ENCODE measurements around the gene KRTAP5-9. TPM values are rescaled to one million over a fixed set of nuclear protein-coding genes. Genes with fewer than 3 reads are reported as not detected.

Gene KRTAP5-9
- total RNA-seq, 1 experiment from 2014 or later = not detected

DNA sequence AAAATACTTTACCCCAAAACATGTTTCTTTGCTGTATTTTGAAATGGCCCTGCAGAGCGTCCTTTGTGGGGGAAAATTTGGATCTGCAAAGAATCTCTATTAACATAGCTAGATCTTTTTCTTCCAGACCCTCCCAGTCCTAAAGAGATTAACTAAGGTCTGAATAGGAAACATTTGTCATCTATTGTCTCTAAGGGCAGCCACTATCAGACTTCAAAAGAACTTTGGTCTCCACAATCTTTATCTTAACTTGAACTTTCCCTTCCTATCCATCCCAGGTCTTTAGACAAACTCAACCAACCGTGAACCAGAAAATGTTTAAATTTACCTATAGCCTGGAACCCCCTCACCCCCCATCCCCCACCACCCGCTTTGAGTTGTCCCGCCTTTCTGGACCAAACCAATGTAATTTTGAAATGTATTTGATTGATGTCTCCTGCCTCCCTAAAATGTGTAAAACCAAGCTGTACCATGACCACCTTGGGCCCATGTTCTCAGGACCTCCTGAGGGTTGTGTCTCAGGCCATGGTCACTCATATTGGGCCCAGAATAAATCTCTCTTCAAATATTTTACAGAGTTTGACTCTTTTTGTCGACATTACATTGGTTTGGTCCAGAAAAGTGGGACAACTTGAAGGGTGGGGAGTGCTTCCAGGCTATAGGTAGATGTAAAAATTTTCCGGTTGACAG lies 3.5 kb upstream of the KRTAP5-9 start:
- Histone ChIP-seq H3K9me3 (ENCODE audit: low read length) (no peaks in the 10 kb centered on the region), H3K4me1 (ENCODE audit: low read length) (no peaks in the 10 kb centered on the region), H3K9me2 (replicated peaks; ENCODE audit: insufficient read depth, low read length) (no peaks in the 10 kb centered on the region), H4K20me1 (ENCODE audit: insufficient read depth, low read depth, low read length) (no peaks in the 10 kb centered on the region), H3K4me3 (ENCODE audit: low read length) (no peak overlapping the region), H3K79me2 (ENCODE audit: low read length) (no peaks in the 10 kb centered on the region), H3K27ac (ENCODE audit: low read length) (no peak overlapping the region), H3K36me3 (ENCODE audit: insufficient read depth, low read length) (no peaks in the 10 kb centered on the region), H3K4me2 (ENCODE audit: low read depth, low read length, poor library complexity, severe bottlenecking) (no peak overlapping the region), H2AFZ (ENCODE audit: low read length) (no peak overlapping the region), H3K9ac (ENCODE audit: low read length) (no peak overlapping the region), H3K27me3 (ENCODE audit: low read length) (no peaks in the 10 kb centered on the region)
- no peak for DNase-seq

DNA sequence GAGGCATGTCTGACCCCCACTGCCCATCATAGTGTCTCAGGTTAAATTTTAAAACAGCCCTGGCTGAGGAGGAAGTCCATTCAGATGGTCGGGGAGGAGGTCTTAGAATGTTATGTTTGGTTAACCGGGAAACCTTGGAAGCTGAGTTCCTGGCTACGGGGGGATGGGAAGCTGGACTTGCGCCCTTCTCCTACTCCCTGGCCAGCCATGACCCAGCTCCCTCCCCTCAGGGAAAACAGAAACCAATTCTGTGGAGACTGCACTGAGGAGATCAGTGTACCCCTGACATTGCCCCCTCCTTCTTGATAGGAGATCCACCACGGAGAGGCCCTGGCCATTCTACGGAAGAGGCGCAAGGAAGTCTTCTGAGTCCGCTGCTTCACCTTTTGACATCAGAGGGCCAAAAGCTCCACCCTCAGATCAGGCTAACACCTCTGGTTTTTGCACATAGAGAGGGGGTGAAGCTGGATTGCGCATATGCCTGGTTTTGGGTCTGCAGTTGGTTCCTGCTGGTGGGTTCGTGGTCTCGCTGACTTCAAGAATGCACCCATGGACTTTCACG lies 2.7 kb upstream of the KRTAP5-9 start:
- H3K27me3 ChIP-seq (ENCODE audit: low read length) = no peaks in the 10 kb centered on the region
- no peak overlapping the region for H2AFZ ChIP-seq (ENCODE audit: low read length)
- no peaks in the 10 kb centered on the region for H4K20me1 ChIP-seq (ENCODE audit: insufficient read depth, low read depth, low read length)
- no peaks in the 10 kb centered on the region for H3K9me3 ChIP-seq (ENCODE audit: low read length)
- DNase-seq = no peak
- H3K9me2 ChIP-seq (replicated peaks; ENCODE audit: insufficient read depth, low read length) = no peaks in the 10 kb centered on the region
- no peak overlapping the region for H3K27ac ChIP-seq (ENCODE audit: low read length)
- no peaks in the 10 kb centered on the region for H3K36me3 ChIP-seq (ENCODE audit: insufficient read depth, low read length)
- no peak overlapping the region for H3K4me2 ChIP-seq (ENCODE audit: low read depth, low read length, poor library complexity, severe bottlenecking)
- H3K9ac ChIP-seq (ENCODE audit: low read length) = no peak overlapping the region
- H3K4me3 ChIP-seq (ENCODE audit: low read length) = no peak overlapping the region
- H3K79me2 ChIP-seq (ENCODE audit: low read length) = no peaks in the 10 kb centered on the region
- no peaks in the 10 kb centered on the region for H3K4me1 ChIP-seq (ENCODE audit: low read length)

DNA sequence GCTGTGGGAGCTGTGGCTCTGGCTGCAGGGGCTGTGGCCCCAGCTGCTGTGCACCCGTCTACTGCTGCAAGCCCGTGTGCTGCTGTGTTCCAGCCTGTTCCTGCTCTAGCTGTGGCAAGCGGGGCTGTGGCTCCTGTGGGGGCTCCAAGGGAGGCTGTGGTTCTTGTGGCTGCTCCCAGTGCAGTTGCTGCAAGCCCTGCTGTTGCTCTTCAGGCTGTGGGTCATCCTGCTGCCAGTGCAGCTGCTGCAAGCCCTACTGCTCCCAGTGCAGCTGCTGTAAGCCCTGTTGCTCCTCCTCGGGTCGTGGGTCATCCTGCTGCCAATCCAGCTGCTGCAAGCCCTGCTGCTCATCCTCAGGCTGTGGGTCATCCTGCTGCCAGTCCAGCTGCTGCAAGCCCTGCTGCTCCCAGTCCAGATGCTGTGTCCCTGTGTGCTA lies 514 bp downstream of the KRTAP5-9 start:
- no peak overlapping the region for H3K27ac ChIP-seq (ENCODE audit: low read length)
- H3K36me3 ChIP-seq (ENCODE audit: insufficient read depth, low read length) = no peaks in the 10 kb centered on the region
- H3K9ac ChIP-seq (ENCODE audit: low read length) = no peak overlapping the region

DNA sequence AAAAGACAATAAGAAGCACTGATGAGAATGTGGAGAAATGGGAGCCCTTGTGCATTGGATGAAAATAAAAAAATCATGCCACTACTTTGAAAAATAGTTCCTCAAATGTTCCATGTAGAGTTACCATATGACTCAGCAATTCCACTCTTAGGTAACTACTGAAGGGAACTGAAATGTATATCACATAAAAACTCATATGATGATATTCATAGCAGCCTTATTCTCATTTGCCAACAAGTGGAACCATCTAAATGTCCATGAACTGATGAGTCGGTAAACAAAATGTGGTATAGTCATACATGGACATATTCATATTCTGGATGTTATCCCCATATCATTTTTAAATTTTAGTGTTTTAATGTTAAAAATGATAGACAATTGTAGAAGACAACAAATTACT lies 3.5 kb downstream of the KRTAP5-9 start:
- no peak overlapping the region for H3K4me3 ChIP-seq (ENCODE audit: low read length)
- no peak overlapping the region for H2AFZ ChIP-seq (ENCODE audit: low read length)
- H3K36me3 ChIP-seq (ENCODE audit: insufficient read depth, low read length) = no peaks in the 10 kb centered on the region

More for the DNA sequence above, 514 bp downstream of the KRTAP5-9 start:
- Histone ChIP-seq H3K27me3 (ENCODE audit: low read length) (no peaks in the 10 kb centered on the region), H3K4me2 (ENCODE audit: low read depth, low read length, poor library complexity, severe bottlenecking) (no peak overlapping the region), H3K9me2 (replicated peaks; ENCODE audit: insufficient read depth, low read length) (no peaks in the 10 kb centered on the region), H4K20me1 (ENCODE audit: insufficient read depth, low read depth, low read length) (no peaks in the 10 kb centered on the region), H3K4me1 (ENCODE audit: low read length) (no peaks in the 10 kb centered on the region), H3K9me3 (ENCODE audit: low read length) (no peaks in the 10 kb centered on the region), H3K79me2 (ENCODE audit: low read length) (no peaks in the 10 kb centered on the region), H3K4me3 (ENCODE audit: low read length) (no peak overlapping the region), H2AFZ (ENCODE audit: low read length) (no peak overlapping the region)
- DNase-seq = peak; percentile 24

DNA sequence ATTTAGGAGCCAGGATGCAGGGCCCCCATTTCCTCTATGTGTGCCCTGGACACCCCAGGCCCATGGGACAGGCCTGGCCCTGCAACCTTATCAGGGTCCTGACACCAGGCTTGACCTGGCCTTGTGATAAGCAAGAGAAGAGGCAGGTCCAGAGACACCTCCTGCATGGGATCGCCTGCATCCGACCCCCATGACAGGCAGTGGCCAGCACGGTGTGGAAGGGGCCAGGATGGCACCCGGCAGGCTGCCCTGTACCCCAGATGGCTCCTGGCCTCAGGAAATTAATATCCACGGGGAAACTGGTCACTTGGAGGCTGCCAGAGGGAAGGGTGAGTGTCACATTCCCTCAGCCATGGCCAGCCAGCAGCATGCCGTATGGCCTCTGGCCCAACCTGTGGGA lies 6.8 kb downstream of the KRTAP5-9 start:
- Histone ChIP-seq H2AFZ (ENCODE audit: low read length) (no peak overlapping the region), H3K36me3 (ENCODE audit: insufficient read depth, low read length) (no peaks in the 10 kb centered on the region), H3K27me3 (ENCODE audit: low read length) (no peaks in the 10 kb centered on the region), H3K9me3 (ENCODE audit: low read length) (no peaks in the 10 kb centered on the region), H3K27ac (ENCODE audit: low read length) (no peak overlapping the region), H3K4me3 (ENCODE audit: low read length) (no peak overlapping the region), H3K79me2 (ENCODE audit: low read length) (no peaks in the 10 kb centered on the region), H3K9me2 (replicated peaks; ENCODE audit: insufficient read depth, low read length) (no peaks in the 10 kb centered on the region), H4K20me1 (ENCODE audit: insufficient read depth, low read depth, low read length) (no peaks in the 10 kb centered on the region), H3K9ac (ENCODE audit: low read length) (no peak overlapping the region), H3K4me1 (ENCODE audit: low read length) (no peaks in the 10 kb centered on the region), H3K4me2 (ENCODE audit: low read depth, low read length, poor library complexity, severe bottlenecking) (no peak overlapping the region)
- peak; percentile 19 for DNase-seq

More for the DNA sequence above, 3.5 kb downstream of the KRTAP5-9 start:
- H3K27ac ChIP-seq (ENCODE audit: low read length) = no peak overlapping the region
- H3K27me3 ChIP-seq (ENCODE audit: low read length) = no peaks in the 10 kb centered on the region
- no peaks in the 10 kb centered on the region for H3K79me2 ChIP-seq (ENCODE audit: low read length)
- H3K4me1 ChIP-seq (ENCODE audit: low read length) = no peaks in the 10 kb centered on the region
- H3K9me2 ChIP-seq (replicated peaks; ENCODE audit: insufficient read depth, low read length) = no peaks in the 10 kb centered on the region
- no peak overlapping the region for H3K4me2 ChIP-seq (ENCODE audit: low read depth, low read length, poor library complexity, severe bottlenecking)
- H3K9ac ChIP-seq (ENCODE audit: low read length) = no peak overlapping the region
- DNase-seq = peak; percentile 9
- H3K9me3 ChIP-seq (ENCODE audit: low read length) = no peaks in the 10 kb centered on the region
- no peaks in the 10 kb centered on the region for H4K20me1 ChIP-seq (ENCODE audit: insufficient read depth, low read depth, low read length)

DNA sequence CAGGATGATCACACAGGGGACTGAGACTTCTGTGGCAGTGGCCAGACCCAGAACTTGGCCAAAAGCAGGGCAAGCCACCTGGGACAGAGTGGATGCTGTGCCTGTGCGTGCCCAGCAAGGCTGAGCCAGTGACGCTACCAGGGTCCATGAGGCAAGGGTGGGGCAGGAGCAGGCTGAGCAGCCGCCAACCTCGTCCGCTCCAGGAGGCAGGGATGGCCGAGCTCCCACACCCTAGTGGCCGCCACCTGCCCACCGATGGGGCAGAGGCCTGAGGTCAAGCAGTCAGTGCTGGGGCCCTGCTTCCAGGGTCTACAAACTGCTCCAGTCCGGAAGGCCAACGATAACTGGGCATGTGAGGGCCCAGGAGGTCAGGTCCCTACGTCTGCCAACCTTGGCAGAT lies 7.3 kb downstream of the KRTAP5-9 start:
- H3K9ac ChIP-seq (ENCODE audit: low read length) = no peak overlapping the region
- H3K4me1 ChIP-seq (ENCODE audit: low read length) = no peaks in the 10 kb centered on the region
- H3K9me2 ChIP-seq (replicated peaks; ENCODE audit: insufficient read depth, low read length) = no peaks in the 10 kb centered on the region
- H2AFZ ChIP-seq (ENCODE audit: low read length) = no peak overlapping the region
- no peaks in the 10 kb centered on the region for H3K79me2 ChIP-seq (ENCODE audit: low read length)
- H3K4me2 ChIP-seq (ENCODE audit: low read depth, low read length, poor library complexity, severe bottlenecking) = no peak overlapping the region
- H3K27me3 ChIP-seq (ENCODE audit: low read length) = no peaks in the 10 kb centered on the region
- no peaks in the 10 kb centered on the region for H3K36me3 ChIP-seq (ENCODE audit: insufficient read depth, low read length)
- DNase-seq = peak; percentile 20
- H3K9me3 ChIP-seq (ENCODE audit: low read length) = no peaks in the 10 kb centered on the region
- H3K27ac ChIP-seq (ENCODE audit: low read length) = no peak overlapping the region
- H4K20me1 ChIP-seq (ENCODE audit: insufficient read depth, low read depth, low read length) = no peaks in the 10 kb centered on the region
- H3K4me3 ChIP-seq (ENCODE audit: low read length) = no peak overlapping the region

DNA sequence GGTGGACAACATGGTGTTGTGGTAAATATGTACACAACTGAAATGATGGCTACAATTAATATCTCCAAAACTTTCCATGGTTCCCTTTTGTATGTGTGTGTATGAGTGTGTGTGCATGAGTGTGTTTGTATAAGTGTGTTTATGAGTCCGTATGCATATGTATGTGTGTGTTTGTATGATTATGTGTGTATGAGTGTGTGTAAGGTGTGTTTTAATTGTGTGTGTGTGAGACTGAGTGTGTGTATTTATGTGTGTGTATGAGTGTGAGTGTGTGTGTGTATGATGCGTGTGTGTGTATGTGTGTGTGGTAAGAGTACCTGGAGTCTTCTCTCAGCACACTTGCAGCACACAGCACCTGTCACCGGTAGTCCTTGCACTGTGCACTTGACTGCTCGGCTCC lies 7.8 kb downstream of the KRTAP5-9 start:
- no peak for DNase-seq
- Histone ChIP-seq H3K4me3 (ENCODE audit: low read length) (no peak overlapping the region), H3K4me2 (ENCODE audit: low read depth, low read length, poor library complexity, severe bottlenecking) (no peak overlapping the region), H2AFZ (ENCODE audit: low read length) (no peak overlapping the region), H3K79me2 (ENCODE audit: low read length) (no peaks in the 10 kb centered on the region), H4K20me1 (ENCODE audit: insufficient read depth, low read depth, low read length) (no peaks in the 10 kb centered on the region), H3K4me1 (ENCODE audit: low read length) (no peaks in the 10 kb centered on the region), H3K27me3 (ENCODE audit: low read length) (no peaks in the 10 kb centered on the region), H3K9me2 (replicated peaks; ENCODE audit: insufficient read depth, low read length) (no peaks in the 10 kb centered on the region), H3K36me3 (ENCODE audit: insufficient read depth, low read length) (no peaks in the 10 kb centered on the region), H3K9ac (ENCODE audit: low read length) (no peak overlapping the region), H3K9me3 (ENCODE audit: low read length) (no peaks in the 10 kb centered on the region), H3K27ac (ENCODE audit: low read length) (no peak overlapping the region)

DNA sequence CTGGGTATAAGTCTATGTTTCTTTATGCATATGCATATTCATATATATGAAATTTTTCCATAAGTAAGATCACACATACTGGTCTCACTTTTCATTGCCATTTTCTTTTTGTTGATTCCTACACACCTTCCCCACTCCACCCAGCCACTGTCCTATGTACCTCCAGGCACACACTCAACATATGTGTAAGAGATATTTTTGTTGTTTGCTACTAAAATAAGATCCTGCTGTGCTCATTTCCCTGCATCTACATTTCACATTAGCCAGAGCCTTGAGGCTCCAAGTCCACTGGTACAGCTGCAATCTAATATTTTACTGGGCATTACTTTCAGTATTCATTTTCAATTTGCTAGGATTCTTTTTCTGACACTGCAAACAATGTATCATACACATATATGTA lies 9.0 kb downstream of the KRTAP5-9 start:
- H3K36me3 ChIP-seq (ENCODE audit: insufficient read depth, low read length) = no peaks in the 10 kb centered on the region
- peak; percentile 9 for DNase-seq
- no peak overlapping the region for H3K27ac ChIP-seq (ENCODE audit: low read length)
- H3K4me2 ChIP-seq (ENCODE audit: low read depth, low read length, poor library complexity, severe bottlenecking) = no peak overlapping the region
- H3K4me3 ChIP-seq (ENCODE audit: low read length) = no peak overlapping the region
- no peak overlapping the region for H3K9ac ChIP-seq (ENCODE audit: low read length)
- no peaks in the 10 kb centered on the region for H4K20me1 ChIP-seq (ENCODE audit: insufficient read depth, low read depth, low read length)
- H3K4me1 ChIP-seq (ENCODE audit: low read length) = no peaks in the 10 kb centered on the region
- H3K27me3 ChIP-seq (ENCODE audit: low read length) = no peaks in the 10 kb centered on the region
- H3K9me2 ChIP-seq (replicated peaks; ENCODE audit: insufficient read depth, low read length) = no peaks in the 10 kb centered on the region
- H3K79me2 ChIP-seq (ENCODE audit: low read length) = no peaks in the 10 kb centered on the region
- H2AFZ ChIP-seq (ENCODE audit: low read length) = no peak overlapping the region
- H3K9me3 ChIP-seq (ENCODE audit: low read length) = no peaks in the 10 kb centered on the region

All from Karpas-422 (cell line).